ENCODE measurements around the gene PATE1.
"Not testable (repeated sequence)": the region's sequence is repeated elsewhere in the genome, so short reads cannot be mapped to it uniquely, and the experiment has no call there.

Gene PATE1

DNA sequence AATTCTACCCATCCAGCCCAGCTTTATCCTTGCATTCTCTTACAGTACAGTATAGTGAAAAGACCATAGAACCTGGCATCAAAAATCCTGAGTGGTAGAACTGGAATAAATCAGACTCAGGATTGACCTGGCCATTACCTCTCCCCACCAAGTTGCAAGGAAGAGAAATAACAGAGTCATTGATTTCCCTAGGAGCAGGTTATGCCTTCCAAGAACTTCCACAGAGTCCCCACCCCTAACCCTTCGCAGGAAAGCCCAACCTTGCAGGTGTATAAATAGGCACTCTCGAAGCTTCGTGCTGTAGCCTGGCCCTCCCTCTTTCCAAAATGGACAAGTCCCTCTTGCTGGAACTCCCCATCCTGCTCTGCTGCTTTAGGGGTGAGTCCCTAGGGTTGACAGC is at the start of gene PATE1:
TSS of gene PATE1 (plus strand) at position 301 of the 400 bp plus-strand sequence. CDS start at position 327, 26 bp downstream.
- no peak for DNase-seq

- DNase-seq = no peak
Observed at GRCh38 chr11:125701018-125701610, 45.0 kb upstream of the PATE1 start.

GRCh38 chr11:125701858-125702621 is 44.0 kb upstream of the PATE1 start:
- DNase-seq = no peak

DNA sequence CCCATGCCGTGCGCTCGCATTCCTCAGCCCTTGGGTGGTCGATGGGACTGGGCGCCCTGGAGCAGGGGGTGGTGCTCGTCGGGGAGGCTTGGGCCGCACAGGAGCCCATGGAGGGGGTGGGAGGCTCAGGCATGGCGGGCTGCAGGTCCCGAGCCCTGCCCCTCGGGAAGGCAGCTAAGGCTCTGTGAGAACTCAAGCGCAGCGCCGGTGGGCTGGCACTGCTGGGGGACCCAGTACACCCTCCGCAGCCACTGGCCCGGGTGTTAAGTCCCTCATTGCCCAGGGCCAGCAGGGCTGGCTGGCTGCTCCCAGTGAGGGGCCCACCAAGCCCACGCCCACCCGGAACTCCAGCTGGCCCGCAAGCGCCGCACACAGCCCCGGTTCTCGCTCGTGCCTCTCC is 41.4 kb upstream of the PATE1 start:
- DNase-seq = not testable (repeated sequence)

- no peak for DNase-seq
Observed at GRCh38 chr11:125720781-125721180, 25.3 kb upstream of the PATE1 start.

GRCh38 chr11:125724125-125724524 is 22.0 kb upstream of the PATE1 start:
- no peak for DNase-seq

DNA sequence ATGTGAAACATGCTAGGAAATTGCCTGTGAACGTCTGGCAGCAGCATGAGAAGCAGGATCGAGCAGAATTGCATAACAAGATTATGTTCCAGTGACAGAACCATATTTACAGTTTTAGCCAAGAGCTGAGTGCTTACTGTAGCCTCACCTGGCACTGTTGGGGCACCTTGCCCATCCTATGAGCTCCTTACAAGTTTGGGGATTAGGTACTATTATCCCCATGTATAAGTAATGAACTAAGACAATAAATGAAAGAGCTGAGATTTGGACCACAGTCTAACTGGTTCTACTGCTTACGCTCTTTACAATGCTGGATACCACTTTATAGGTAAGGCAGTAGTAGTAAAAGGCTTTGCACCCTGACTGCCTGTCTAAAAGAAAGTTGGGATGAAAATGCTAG is 17.1 kb upstream of the PATE1 start:
- DNase-seq = no peak

GRCh38 chr11:125740617-125741016 is 5.5 kb upstream of the PATE1 start:
- DNase-seq = no peak

DNA sequence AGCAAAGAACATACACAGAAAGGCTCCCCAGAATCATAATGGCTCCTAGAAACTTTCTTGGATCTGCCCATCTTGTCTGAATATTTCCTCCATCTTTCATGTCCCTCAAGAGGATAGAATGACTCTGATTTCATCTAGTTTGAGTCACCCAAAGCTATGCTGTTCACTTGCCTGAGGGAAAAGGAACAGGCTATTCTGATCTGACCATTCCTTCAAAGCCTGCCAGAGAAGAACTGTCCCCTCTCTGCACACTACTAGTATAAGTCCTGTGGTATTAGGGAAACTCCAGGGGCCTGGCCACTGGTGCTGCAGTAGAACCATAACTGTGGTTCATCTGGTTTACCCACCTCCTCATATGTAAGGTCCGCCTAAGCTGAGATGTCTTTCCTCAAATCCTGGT is 2.4 kb upstream of the PATE1 start:
- no peak for DNase-seq

DNA sequence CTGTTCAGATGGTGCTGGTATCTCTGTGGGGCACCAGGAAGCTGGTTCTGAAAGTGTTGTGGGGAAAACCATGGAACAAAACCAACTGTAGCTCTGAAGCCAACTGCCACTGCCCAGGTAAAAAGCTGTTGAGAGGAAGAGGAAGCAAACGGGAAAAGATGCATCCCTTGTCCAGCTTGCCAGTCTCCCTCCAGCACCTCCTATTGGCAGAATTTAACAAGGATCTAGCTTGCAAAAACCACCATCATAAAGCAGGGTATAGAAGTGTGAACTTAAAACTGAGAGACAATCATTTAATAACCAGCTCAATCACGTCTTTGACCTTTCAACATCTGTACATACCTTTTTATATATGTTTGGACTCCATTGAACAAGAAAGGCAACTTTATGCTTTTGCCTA is 4.5 kb downstream of the PATE1 start:
- DNase-seq = no peak

DNA sequence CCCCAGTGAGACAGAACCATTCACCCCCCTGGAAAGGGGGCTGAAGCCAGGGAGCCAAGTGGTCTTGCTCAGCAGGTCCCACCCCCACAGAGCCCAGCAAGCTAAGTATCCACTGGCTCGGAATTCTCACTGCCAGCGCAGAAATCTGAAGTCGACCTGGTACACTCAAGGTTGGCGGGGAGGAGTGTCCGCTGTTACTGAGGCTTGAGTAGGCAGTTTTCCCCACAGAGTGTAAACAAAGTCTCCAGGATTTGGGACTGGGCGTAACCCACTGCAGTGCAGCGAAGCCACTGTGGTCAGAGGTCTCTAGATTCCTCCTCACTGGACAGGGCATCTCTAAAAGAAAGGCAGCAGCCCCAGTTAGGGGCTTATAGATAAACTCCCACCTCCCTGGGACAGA is 10.0 kb downstream of the PATE1 start:
- DNase-seq = no peak

DNA sequence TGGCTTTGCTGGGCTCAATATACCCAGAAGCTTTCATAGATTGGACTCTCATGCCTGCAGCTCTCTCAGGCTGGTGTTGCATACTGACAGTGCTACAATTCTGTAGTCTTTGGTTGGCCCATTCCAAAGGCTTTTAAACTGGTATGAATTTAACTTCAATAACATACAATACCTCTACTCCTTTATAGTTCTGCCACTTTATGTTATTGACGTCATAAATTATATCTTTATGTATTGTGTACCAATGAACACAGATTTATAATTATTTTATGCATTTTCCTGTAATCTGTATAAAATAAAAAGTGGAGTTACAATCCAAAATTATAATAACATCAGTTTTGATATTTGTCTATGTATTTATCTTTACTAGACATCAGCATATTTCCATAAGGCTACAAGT is 16.4 kb downstream of the PATE1 start:
- no peak for DNase-seq

DNA sequence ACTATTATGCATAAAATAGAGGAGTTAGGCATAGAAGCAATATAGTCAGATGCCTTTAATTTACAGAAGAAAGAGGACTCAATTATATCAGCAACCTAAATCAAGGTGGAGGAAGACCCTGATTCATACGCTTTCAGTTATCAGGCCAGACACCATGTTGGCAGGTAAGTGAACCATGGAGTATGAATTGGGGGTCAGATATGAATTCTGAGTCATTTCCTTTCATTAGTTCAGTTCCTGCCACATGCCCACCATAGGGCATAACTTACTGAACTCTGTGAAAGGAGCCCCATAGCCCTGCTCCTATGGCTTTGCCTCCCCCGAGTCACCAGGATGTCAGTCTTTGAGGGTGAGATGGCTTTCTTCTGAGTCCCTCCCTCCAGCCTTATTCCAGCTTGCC is 17.4 kb downstream of the PATE1 start:
- no peak for DNase-seq

GRCh38 chr11:125766251-125766650 is 20.2 kb downstream of the PATE1 start:
- no peak for DNase-seq

DNA sequence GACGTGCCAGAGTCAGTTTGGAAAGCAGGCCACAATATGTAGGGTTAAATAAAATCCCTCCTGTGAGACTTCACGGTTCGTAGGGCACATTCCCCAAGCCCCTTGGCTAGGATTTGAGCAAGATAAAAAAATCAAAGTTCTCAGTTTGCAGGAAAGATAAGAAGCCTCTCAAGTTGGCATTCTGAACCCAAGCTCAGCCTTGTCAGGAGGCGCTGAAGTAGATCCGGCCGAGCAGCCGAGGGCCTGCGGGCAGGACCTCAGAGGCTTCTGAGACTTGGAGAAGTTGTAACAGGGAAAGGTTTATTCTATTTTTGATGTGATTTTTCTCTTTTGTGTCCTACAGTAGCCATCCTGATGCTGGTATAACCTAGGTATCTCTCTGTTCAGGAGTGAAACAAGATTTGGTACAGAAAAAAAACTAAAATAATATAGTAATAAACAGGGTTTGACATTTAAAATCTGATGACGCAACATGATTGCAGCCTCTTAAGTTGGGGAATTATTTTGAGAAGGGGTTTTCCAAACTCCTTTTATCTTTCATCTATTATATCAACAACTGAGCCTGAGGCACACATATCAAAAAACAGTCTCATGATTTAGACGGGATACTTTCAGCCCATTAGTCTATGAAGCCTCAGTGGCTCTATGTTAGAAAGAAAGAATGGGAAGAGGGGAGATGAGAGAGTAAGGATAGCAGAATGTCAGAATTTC is 22.4 kb downstream of the PATE1 start:
- DNase-seq = no peak

DNA sequence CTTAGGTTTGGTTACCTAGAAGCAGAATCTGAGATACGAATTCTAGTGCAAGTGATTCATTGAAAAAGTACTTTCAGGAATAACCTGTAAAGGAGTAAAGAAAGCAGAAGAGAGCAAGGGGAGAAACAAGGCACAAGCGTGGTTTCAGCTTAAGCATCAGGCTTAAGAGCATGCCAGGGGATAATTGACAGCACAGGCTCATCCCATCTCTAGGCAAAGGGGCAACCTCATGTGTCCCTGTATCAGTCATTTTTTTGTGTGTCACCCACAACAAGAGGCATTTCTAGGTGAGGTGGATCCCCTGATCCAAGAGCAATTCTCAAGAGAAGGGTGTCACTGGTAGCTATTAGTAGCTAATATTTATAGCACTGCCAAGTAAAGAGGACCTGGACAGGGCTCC is 24.5 kb downstream of the PATE1 start:
- no peak for DNase-seq

DNA sequence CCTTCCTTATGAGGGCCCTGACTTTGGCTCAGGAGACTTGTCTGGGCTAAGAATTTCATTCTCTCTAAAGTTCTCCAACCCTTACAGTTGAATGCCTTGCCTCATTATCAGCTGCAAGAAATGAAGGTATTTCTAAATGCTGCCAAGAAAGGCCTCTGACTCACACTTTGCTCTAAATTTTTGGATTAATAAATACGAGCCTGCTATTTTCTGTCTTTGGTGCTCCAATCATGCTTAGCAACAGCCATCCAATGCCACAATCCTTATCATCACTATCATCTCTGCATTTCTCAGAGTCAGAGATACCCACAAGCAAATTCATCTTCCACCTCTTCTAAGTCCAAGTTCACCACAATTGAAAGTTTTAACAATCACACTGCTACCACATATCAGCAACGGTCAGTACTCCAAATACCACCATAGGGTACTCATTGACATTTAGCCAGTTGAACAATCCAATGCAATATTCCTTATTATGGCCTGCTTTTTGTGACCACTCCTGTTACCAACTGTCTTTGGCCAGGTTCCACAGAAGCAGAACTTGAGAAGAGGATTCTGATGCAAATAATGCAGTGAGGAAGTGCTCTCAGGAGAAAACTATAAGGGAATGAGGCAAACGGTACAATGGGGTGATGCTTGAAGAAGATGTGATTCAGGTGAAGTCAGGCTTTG is 26.9 kb downstream of the PATE1 start:
- DNase-seq = no peak

- DNase-seq = no peak
Observed at GRCh38 chr11:125773516-125773915, 27.4 kb downstream of the PATE1 start.

- no peak for DNase-seq
Observed at GRCh38 chr11:125777309-125777708, 31.2 kb downstream of the PATE1 start.

DNA sequence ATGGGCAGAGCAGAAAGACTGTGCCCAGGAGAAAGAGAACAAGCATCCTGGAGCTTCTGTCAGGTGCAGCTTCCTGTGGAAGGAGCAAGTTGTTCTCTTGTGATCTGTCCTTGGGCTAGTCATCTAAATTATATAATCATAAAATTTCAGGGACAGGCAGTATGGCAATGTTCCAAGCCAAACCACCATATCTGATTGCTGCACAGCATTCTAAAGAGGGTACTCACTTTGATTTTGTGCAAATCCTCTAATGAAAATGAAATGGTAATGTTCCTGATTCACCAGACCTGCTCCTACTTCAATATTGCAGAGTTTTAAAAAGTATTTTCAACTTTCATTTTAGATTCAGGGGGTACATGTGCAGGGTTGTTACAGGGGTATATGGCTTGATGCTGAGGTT is 32.6 kb downstream of the PATE1 start, which contains the start of gene PATE2:
TSS of gene PATE2 (minus strand) at position 101 of the 400 bp plus-strand sequence. CDS start at position 46, 55 bp downstream.
- DNase-seq = no peak

GRCh38 chr11:125784678-125785077 is 38.6 kb downstream of the PATE1 start:
- DNase-seq = no peak

DNA sequence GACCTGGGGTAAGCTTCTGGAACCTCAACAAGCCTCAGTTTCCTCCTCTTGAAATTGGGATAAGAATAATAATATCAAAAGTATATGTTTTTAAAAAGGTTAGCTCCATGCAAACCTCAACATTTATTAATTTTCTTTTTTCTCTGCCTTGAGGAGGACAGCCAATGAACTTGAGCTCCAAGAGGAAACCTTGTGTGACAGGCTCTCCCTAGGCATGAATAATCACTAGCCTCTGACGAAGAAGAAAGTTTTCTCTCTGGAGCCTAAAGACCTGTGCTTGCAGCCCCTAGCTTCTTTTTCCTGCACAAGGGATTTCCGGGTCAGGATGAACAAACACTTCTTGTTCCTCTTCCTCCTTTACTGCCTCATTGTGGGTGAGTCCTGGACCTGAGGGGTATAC is 41.7 kb downstream of the PATE1 start, which contains the start of gene PATE3:
TSS of gene PATE3 (plus strand) at position 301 of the 400 bp plus-strand sequence. CDS start at position 326, 25 bp downstream.
- DNase-seq = no peak

DNA sequence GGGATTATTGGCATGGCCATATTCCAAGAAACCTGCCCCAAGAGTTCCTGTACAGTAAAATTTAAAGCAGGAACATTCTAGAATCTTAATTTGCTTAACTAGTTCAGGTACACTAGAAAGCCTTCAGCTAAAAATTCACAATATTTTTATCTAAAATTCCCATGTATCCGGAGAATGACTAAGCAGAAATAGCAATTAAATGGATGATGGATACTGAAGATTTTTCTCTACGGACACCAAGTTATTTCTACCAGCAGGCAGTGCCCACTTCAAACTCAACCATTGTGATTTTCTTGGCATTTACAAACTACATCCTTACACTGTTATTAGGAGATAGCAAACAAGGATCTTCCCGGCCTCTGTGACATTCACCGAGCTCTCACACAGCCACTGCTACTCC is 44.7 kb downstream of the PATE1 start:
- DNase-seq = no peak
